A549 (cell line): ENCODE results near the gene CPLX1. TPM values are rescaled to one million over a fixed set of nuclear protein-coding genes. Genes with fewer than 3 reads are reported as not detected.
"Not testable (repeated sequence)": the region's sequence is repeated elsewhere in the genome, so short reads cannot be mapped to it uniquely, and the experiment has no call there.

ENCODE experiments used
- ATAC-seq, 2 experiments: fragments of 200-7000 bp in 1 of 2; fragments of >200 bp in 1 of 2; cut with Nextera tagmentation in 1 of 2; cut with Tn5 transposase in 1 of 2; 3 replicates each; pipeline versions ENCODE4 v1.8.0 to v1.9.1; 2018 to 2020; ENCODE audit warnings: mild to moderate bottlenecking in 1 of 2, moderate library complexity in 1 of 2
- CTCF ChIA-PET: fragments of 300-600 bp; sonication (Branson Sonifier 250); formaldehyde crosslinking; extraction: SDS; loops from one replicate; lab custom pipeline; 2021; ENCODE audit warnings: antibody characterized with exemption, inconsistent platforms; lab: Yijun Ruan, JAX
- POLR2A ChIA-PET: fragments of 350-600 bp; formaldehyde crosslinking; extraction: SDS; loops from one replicate; lab custom pipeline; 2021; ENCODE audit warnings: antibody characterized with exemption, inconsistent platforms; lab: Yijun Ruan, JAX
- DNase-seq, 2 experiments: peaks; one replicate each; pipeline versions ENCODE4 v3.0.0 to v3.0.0-alpha.2; 2011 to 2016; ENCODE audit warnings: low read depth in 1 of 2, low spot score in 1 of 2
- FAIRE-seq: peaks from 2 replicates; lab custom pipeline; 2011; peaks lifted over from hg19 to GRCh38; lab: Jason Lieb, UNC
- H3K27ac ChIP-seq, 2 experiments: fragments of >200 bp; sonication (Bioruptor Twin); formaldehyde crosslinking; 3 replicates each; pipeline ENCODE4 v1.5.1; 2016 to 2017
- H3K4me1 ChIP-seq: fragments of >200 bp; sonication (Bioruptor Twin); formaldehyde crosslinking; 3 replicates; pipeline ENCODE4 v1.6.1; 2016
- H3K4me2 ChIP-seq: fragments of >200 bp; sonication (Bioruptor Twin); formaldehyde crosslinking; 3 replicates; pipeline ENCODE4 v1.6.1; 2016
- H3K4me3 ChIP-seq: fragments of >200 bp; sonication (Bioruptor Twin); formaldehyde crosslinking; 3 replicates; pipeline ENCODE4 v1.5.1; 2016
- H3K9me3 ChIP-seq: fragments of >200 bp; sonication (Bioruptor Twin); formaldehyde crosslinking; 3 replicates; pipeline ENCODE4 v1.6.1; 2016
- CHD2 ChIP-seq: fragments of 150-350 bp; IDR thresholded peaks from 2 replicates; pipeline ENCODE4 v1.6.1; 2014; ENCODE audit warnings: low read length; ENCODE audit not compliant: partially characterized antibody
- EHF ChIP-seq: fragments of 250-450 bp; sonication (Bioruptor Pico); IDR thresholded peaks from 2 replicates; pipeline ENCODE4 v1.5.0; 2020; ENCODE audit warnings: mild to moderate bottlenecking
- ESRRA ChIP-seq: fragments of 150-350 bp; IDR thresholded peaks from 2 replicates; pipeline ENCODE4 v1.6.1; 2014; ENCODE audit warnings: mild to moderate bottlenecking, low read length, borderline replicate concordance
- FOSL2 ChIP-seq, 2 experiments: fragments of 450-650 bp in 1 of 2; fragments of >200 bp in 1 of 2; sonication (Bioruptor Twin) in 1 of 2; formaldehyde crosslinking; IDR thresholded peaks; 2 replicates each; pipeline versions ENCODE4 v1.5.0 to v1.6.1; 2016 to 2020; ENCODE audit warnings: mild to moderate bottlenecking in 1 of 2, moderate library complexity in 1 of 2
- GATA3 ChIP-seq: IDR thresholded peaks from 2 replicates; pipeline ENCODE4 v1.6.1; 2012; ENCODE audit warnings: borderline replicate concordance
- HEYL ChIP-seq: fragments of 250-450 bp; sonication (Bioruptor Pico); IDR thresholded peaks from 2 replicates; pipeline ENCODE4 v1.8.0; 2021; ENCODE audit warnings: mild to moderate bottlenecking, moderate library complexity
- HMGXB4 ChIP-seq: fragments of 250-450 bp; sonication (Bioruptor Pico); IDR thresholded peaks from 2 replicates; pipeline ENCODE4 v1.5.0; 2021; ENCODE audit warnings: mild to moderate bottlenecking, moderate library complexity, borderline replicate concordance
- HOXA7 ChIP-seq: fragments of 250-450 bp; sonication (Bioruptor Pico); IDR thresholded peaks from 2 replicates; pipeline ENCODE4 v1.5.0; 2020; ENCODE audit warnings: mild to moderate bottlenecking, moderate library complexity
- HOXB5 ChIP-seq: fragments of 250-450 bp; sonication (Bioruptor Pico); IDR thresholded peaks from 2 replicates; pipeline ENCODE4 v1.5.0; 2020; ENCODE audit warnings: mild to moderate bottlenecking, moderate library complexity
- JUN ChIP-seq, 2 experiments: fragments of >200 bp; sonication (Bioruptor Twin); formaldehyde crosslinking; IDR thresholded peaks; 2 replicates in 1 of 2; 3 replicates in 1 of 2; pipeline ENCODE4 v1.6.1; 2016 to 2017
- JUNB ChIP-seq: fragments of >200 bp; sonication (Bioruptor Twin); formaldehyde crosslinking; IDR thresholded peaks from 2 replicates; pipeline ENCODE4 v1.6.1; 2016
- KDM1A ChIP-seq: fragments of 200-600 bp; sonication (generic); IDR thresholded peaks from 2 replicates; pipeline ENCODE4 v1.6.1; 2016; ENCODE audit warnings: low read depth, mild to moderate bottlenecking
- NPAS2 ChIP-seq: fragments of 250-450 bp; sonication (Bioruptor Pico); IDR thresholded peaks from 2 replicates; pipeline ENCODE4 v1.8.0; 2022; ENCODE audit warnings: mild to moderate bottlenecking, moderate library complexity, borderline replicate concordance
- NR3C1 ChIP-seq: fragments of >200 bp; sonication (Bioruptor Twin); formaldehyde crosslinking; IDR thresholded peaks from 3 replicates; pipeline ENCODE4 v1.6.1; 2017
- TFCP2L1 ChIP-seq: fragments of 250-450 bp; sonication (Bioruptor Pico); IDR thresholded peaks from 2 replicates; pipeline ENCODE4 v1.5.0; 2021; ENCODE audit warnings: mild to moderate bottlenecking
- TP53 ChIP-seq: fragments of 250-450 bp; sonication (Bioruptor Pico); IDR thresholded peaks from 2 replicates; pipeline ENCODE4 v1.5.0; 2021; ENCODE audit warnings: mild to moderate bottlenecking, moderate library complexity
- USF2 ChIP-seq: fragments of 450-650 bp; IDR thresholded peaks from 2 replicates; pipeline ENCODE4 v1.6.1; 2014; ENCODE audit warnings: antibody characterized with exemption
- ZNF302 ChIP-seq: fragments of 250-450 bp; sonication (Bioruptor Pico); IDR thresholded peaks from 2 replicates; pipeline ENCODE4 v1.9.0; 2021; ENCODE audit warnings: inconsistent platforms, mild to moderate bottlenecking, moderate library complexity
- WGBS: methylation state at CpG from one replicate; pipeline ENCODE4 v1.1.6; 2017; ENCODE audit errors: missing lambda C conversion rate; 5-methylcytosine and 5-hydroxymethylcytosine counted together
- polyA plus RNA-seq, 4 experiments: library from polyadenylated mRNA; depleted of rRNA in 3 of 4; stranded (reverse); fragments of >200 nt; fragmentation: RNase III in 1 of 4; extraction: RNeasy Plus Mini Kit Qiagen cat#74134 plus additional on column Dnase treatment in 1 of 4; gene quantifications; 2 replicates in 3 of 4; 3 replicates in 1 of 4; pipeline ENCODE4 v1.2.3, GENCODE V29; 2011 to 2017
- TF ChIP-seq, protein P1 (sequence below): fragments of 250-450 bp; sonication (Bioruptor Pico); IDR thresholded peaks from 2 replicates; pipeline ENCODE4 v1.5.0; 2020; ENCODE audit warnings: low read depth, mild to moderate bottlenecking, moderate library complexity

Gene CPLX1
- polyA plus RNA-seq, 2 of the 4 experiments (the other 2 are of a cell fraction), result 0.19 to 0.57 TPM

GRCh38 chr4:780716-781492 is 45.0 kb downstream of the CPLX1 start:
- CTCF ChIA-PET, result interaction anchor here (1.0 kb wide), 1 partner anchor 39 kb away, joined by 4 read pairs; no protein-coding TSS in a partner anchor
- Histone ChIP-seq H3K27ac (peak overlapping the region; percentile 94 to 98), H3K4me2 (peak overlapping the region; percentile 82), H3K4me1 (peaks cover 13% of the 10 kb centered on the region), H3K4me3 (peak overlapping the region; percentile 88), H3K9me3 (no peaks in the 10 kb centered on the region)
- POLR2A ChIA-PET, result interaction anchor here (0.9 to 1.2 kb wide), 3 partner anchors 13 to 206 kb away, joined by 3 read pairs; partner anchors contain the start of genes ATP5ME, IDUA and MYL5
- FAIRE-seq (no peak), ATAC-seq (peak in 1 of 2 experiments; percentile 1; a peak in 2 of 6 replicates), DNase-seq (no peak)
- WGBS, result 13% methylated on average over 14 of the region's 38 CpGs
- no peak for TF ChIP-seq CHD2
- TF ChIP-seq KDM1A, result no peak
- TF ChIP-seq NPAS2 (CRISPR knock-in tag), result no peak
- TF ChIP-seq EHF (CRISPR knock-in tag), result no peak
- no peak for TF ChIP-seq JUNB
- TF ChIP-seq ZNF302 (CRISPR knock-in tag), result no peak
- no peak for TF ChIP-seq JUN (IDR thresholded peaks at IDR 0.05)
- no peak for TF ChIP-seq HEYL (CRISPR knock-in tag)
- TF ChIP-seq TFCP2L1, result no peak
- TF ChIP-seq ESRRA, result no peak
- TF ChIP-seq HOXA7 (CRISPR knock-in tag), result no peak
- no peak for TF ChIP-seq HMGXB4 (CRISPR knock-in tag)
- TF ChIP-seq, protein P1, sequence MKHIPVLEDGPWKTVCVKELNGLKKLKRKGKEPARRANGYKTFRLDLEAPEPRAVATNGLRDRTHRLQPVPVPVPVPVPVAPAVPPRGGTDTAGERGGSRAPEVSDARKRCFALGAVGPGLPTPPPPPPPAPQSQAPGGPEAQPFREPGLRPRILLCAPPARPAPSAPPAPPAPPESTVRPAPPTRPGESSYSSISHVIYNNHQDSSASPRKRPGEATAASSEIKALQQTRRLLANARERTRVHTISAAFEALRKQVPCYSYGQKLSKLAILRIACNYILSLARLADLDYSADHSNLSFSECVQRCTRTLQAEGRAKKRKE (CRISPR knock-in tag), result no peak
- no peak for TF ChIP-seq TP53

DNA sequence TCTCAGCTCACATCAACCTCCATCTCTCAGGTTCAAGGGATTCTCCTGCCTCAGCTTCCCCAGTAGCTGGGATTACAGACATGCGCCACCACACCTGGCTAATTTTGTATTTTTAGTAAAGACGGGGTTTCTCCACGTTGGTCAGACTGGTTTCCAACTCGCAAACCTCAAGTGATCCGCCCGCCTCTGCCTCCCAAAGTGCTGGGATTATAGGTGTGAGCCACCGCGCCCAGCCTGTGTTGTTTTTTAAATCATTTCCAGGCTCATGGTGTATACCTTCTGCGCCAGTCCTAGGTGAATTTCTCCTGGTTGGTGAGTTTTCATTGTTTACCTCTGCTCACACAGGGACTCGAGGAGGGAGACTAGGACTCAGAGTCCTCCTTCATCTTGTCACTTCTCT is 45.7 kb downstream of the CPLX1 start:
- DNase-seq, result not testable (repeated sequence)

GRCh38 chr4:779555-779954 is 46.4 kb downstream of the CPLX1 start:
- peak overlapping the region; percentile 82 for H3K4me2 ChIP-seq
- 92% methylated on average over 2 of the region's 2 CpGs for WGBS
- CTCF ChIA-PET, result interaction anchor here (1.0 kb wide), 1 partner anchor 12 kb away, joined by 3 read pairs; no protein-coding TSS in a partner anchor
- POLR2A ChIA-PET, result no interaction called here
- no peak overlapping the region for H3K27ac ChIP-seq
- no peak overlapping the region for H3K4me3 ChIP-seq
- DNase-seq (no peak), ATAC-seq (no peak), FAIRE-seq (no peak)
- H3K9me3 ChIP-seq, result no peaks in the 10 kb centered on the region
- TF ChIP-seq GATA3, result no peak
- TF ChIP-seq ESRRA, result no peak
- TF ChIP-seq, protein P1 (CRISPR knock-in tag), result no peak
- TF ChIP-seq NR3C1, result no peak
- TF ChIP-seq HOXB5 (CRISPR knock-in tag), result no peak
- no peak for TF ChIP-seq USF2
- TF ChIP-seq FOSL2 (IDR thresholded peaks at IDR 0.05), result no peak
- TF ChIP-seq FOSL2 (CRISPR knock-in tag; IDR thresholded peaks at IDR 0.05), result no peak
- H3K4me1 ChIP-seq, result peaks cover 13% of the 10 kb centered on the region

More for the DNA sequence above, 45.7 kb downstream of the CPLX1 start:
- ATAC-seq, POLR2A ChIA-PET, H3K9me3 ChIP-seq, FAIRE-seq: not testable (repeated sequence)
- WGBS, result 89% methylated on average over 10 of the region's 10 CpGs
- peaks cover 13% of the 10 kb centered on the region for H3K4me1 ChIP-seq
- peak overlapping the region; percentile 88 for H3K4me3 ChIP-seq
- peak overlapping the region; percentile 94 to 98; a peak in 4 of 6 replicates for H3K27ac ChIP-seq
- CTCF ChIA-PET, result interaction anchor here (1.0 kb wide), 1 partner anchor 13 kb away, joined by 3 read pairs; no protein-coding TSS in a partner anchor
- peak overlapping the region; percentile 82 for H3K4me2 ChIP-seq
